CD4-positive, alpha-beta T cell treated with Interferon gamma for 1 hour (primary cell): ENCODE measurements around the gene MAP4.
"Not testable (repeated sequence)": the region's sequence is repeated elsewhere in the genome, so short reads cannot be mapped to it uniquely, and the experiment has no call there.

Experiments used
- DNase-seq: peaks from one replicate; pipeline ENCODE4 v3.0.0-alpha.2; 2020

The MAP4 gene

DNA sequence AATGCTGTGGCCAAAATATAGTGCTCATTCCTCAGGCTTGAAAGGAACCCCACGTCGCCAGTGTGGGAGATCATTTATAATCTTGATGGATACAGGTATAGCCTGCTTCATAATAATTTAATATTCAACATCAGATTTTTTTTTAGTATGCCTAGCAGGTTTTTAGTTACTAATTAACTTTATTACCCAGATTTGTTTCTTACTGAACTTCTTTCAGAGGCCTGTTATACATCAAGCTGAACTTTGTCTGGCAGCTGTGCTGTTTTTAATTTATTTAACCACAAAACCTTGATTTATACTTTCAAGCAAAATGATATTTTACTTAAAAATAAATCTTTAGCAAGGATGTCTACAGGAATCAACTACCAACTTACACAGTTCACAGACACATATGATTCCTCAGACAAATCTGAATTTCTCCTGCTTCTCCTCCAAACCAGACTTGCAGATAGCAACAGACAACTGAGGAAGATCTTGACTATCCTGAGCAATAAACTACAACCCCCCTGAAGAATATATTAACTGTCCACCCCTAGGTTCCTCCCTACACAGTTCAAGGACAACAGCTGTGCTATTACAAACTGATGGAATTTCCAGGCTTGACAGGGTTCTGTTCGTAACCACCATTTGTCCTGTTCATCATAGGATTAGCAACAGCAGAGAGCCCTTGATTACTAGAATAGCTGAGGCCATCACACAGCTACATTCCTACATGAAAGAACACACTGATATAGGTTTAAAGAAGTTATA lies 610 bp downstream of the MAP4 start:
- no peak for DNase-seq

GRCh38 chr3:48014358-48014757 lies 1.9 kb downstream of the MAP4 start:
- no peak for DNase-seq

- no peak for DNase-seq
These were observed 2.8 kb downstream of the MAP4 start for GRCh38 chr3:48013288-48013980.

DNA sequence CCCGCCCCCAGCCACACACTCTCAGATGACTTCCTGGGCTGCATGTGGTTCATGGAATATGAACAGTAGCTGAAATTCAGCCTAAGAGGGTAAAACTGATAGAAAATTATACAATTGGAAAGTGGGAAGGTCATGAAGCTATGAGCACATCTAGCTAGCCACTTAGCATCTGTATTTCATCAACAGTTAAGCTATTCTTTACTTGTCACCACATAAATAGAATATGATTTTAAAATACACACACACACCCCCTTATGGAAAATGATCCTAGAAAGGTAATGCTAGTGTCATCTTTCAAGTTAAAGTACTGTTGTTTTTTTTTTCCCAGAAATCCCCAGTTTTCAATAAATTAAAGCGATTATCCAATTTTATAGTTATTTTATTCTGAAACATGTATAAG lies 3.6 kb downstream of the MAP4 start:
- DNase-seq = no peak

DNA sequence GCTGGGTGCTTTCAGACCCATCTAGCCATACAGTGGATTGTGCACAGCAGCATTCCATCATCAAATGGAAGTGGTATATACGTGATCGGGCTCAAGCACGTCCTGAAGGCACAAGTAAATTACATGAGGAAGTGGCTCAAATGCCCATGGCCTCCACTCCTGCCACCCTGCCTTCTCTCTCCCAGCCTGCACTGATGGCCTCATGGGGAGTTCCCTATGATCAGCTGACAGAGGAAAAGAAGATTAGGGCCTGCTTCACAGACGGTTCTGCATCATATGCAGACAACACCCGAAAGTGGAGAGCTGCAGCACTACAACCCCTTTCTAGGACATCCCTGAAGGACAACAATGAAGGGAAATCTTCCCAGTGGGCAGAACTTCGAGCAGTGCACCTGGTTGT lies 8.2 kb downstream of the MAP4 start:
- not testable (repeated sequence) for DNase-seq

GRCh38 chr3:48007361-48007760 lies 8.9 kb downstream of the MAP4 start:
- DNase-seq = not testable (repeated sequence)

- DNase-seq = not testable (repeated sequence)
These were observed 9.4 kb downstream of the MAP4 start for GRCh38 chr3:48006794-48007193.

DNA sequence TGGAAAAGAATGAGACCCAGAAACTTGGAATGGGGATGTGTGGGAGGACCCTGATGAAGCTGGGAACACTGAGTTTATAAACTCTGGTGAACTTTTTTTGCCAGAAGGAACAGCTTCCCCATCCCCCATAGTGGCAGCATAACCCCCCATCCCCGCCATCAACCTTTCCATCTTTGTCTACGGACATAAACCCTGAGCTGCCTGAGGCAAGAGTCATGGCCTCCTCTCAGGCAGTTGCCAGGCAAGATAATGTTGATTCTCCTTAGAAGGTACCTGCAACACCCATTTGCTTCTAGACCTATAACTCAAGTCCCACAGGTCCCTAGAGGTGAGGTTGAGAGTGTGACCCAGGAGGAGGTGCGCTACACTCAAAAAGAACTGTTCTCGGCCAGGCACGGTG lies 11.5 kb downstream of the MAP4 start:
- DNase-seq = no peak

- DNase-seq = no peak
These were observed 13.4 kb downstream of the MAP4 start for GRCh38 chr3:48002787-48003186.

DNA sequence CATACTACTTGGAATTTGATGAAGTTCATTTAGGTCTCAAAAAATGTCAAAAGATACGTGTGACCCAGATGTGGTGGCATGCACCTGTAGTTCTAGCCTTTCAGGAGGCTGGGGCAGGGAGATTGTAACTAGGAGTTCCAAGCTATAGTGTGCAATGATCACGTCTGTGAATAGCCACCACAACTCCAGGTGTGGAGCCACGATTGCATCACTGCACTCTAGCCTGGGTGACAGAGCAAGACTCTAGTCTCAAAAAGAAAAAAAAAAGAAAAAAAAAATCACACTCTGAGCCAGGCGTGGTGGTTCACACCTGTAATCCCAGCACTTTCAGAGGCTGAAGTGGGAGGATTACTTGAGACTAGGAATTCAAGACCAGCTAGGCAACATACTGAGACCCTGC lies 14.2 kb downstream of the MAP4 start:
- no peak for DNase-seq

DNA sequence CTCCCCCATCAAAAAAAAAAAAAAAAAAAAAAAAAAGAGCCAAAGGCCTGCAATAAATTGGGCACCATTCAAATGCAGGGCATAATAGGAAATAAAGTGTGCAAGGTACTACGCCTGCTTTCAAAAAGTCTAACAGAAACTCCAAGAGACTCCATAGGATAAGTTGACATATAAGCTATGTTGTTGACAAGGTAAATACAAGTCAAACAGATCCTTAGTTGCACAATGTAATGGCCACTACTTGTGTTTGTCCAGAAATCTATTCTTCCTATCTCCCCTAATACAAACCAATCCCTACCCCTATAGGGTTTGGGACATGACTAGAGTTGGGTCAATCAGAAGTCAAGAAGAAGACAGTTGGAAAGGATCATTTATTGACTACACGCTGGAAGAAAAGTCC lies 16.0 kb downstream of the MAP4 start:
- DNase-seq = no peak

DNA sequence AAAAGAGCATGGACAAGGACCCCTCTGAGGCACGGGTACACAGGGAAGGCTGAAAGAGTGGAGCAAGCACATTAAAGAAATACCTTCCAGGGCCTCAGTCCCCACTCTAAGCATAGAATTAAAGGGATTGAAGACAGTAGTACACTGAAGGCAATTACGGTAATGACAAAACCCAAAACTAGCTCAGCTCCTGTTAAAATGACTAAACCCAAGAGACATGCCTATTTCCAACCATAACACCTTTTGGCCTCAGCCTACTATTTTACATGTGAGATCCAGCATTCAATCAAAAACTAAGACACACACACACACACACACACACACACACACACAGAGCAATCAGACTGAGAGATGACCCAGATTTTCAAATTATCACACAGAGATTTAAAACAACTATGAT lies 19.8 kb downstream of the MAP4 start:
- DNase-seq = no peak

- DNase-seq = no peak
These were observed 22.0 kb downstream of the MAP4 start for GRCh38 chr3:47994180-47994579.

DNA sequence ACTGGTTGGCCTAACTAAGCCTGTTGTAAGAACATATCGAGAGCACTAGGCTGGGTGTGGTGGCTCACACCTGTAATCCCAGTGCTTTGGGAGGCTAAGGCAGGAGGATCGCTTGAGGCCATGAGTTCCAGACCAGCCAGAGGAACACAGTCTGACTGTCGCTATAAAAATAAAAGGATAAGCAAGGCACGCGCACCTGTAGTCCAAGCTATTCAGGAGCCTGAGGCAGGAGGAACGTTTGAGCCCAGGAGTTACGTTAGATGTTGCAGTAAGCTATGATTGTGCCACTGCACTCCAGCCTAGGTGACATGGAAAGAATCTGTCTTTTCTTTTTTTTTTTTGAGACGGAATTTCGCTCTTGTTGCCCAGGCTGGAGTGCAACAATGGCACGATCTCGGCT lies 24.9 kb downstream of the MAP4 start:
- no peak for DNase-seq

DNA sequence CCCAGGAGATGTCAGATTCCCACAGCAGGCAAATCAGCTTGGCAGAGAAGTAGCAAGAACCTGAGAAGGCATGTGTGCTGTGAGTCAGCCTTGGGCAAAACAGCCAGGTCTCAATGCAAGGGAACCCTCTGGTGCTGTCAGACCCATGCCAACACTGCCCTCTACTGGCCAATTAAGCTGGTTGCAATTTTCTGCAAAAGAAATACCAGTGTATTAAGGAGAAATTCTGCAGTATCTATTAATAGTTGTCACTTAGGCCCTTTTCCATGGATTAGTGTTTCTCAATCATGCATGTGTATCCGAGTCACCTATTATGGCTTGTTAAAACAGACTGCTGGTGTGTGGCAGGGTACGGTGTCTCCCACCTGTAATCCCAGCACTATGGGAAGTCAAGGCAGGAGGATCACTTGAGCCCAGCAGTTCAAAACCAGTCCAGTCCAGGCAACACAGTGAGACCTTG lies 26.2 kb downstream of the MAP4 start:
- DNase-seq = peak; percentile 72

GRCh38 chr3:47985381-47985780 lies 30.8 kb downstream of the MAP4 start:
- no peak for DNase-seq

DNA sequence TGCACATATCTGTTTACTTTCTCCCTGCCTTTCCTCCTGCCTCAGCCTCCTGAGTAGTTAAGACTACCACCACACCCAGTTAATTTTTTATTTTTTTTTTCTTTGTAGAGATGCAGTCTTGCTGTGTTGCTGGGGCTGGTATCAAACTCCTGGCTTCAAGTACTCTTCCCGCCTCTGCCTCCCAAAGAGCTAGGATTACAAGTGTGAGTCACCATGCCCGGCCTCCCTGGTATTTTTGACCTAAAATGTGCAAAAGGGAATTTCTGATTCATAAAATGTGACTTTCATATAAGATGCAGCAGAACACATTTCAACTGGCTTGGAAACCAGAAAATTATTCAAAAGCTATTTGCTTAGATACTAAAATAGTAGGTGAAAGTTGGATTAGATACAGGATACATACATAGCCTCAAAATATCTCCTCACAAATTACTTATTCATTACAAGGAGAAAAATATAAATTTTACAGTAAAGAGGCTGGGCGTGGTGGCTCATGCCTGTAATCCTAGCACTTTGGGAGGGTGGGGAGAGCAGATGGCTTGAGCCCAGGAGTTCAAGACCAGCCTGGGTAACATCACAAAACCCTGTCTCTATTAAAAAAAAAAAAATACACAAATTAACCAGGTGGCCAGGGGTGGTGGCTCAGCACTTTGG lies 32.0 kb downstream of the MAP4 start:
- DNase-seq = no peak

DNA sequence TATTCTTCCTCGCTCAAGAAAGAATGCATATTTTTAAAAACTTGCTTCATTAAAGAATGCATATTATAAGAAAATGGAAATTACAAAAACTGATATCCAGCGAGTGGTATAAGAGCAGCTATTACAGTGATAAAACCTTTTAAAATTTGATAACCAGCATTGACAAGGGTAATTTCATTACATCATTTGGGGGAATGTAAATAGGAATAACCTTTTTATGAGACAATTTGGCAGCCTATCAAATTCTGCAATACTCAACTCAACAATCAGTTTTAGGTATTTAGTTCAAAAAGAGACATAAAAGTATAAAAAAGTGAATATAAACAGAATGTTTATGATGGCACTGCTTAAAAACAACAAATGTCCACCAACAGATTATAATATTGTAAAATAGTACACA lies 35.4 kb downstream of the MAP4 start:
- DNase-seq = no peak

GRCh38 chr3:47979070-47979469 lies 37.1 kb downstream of the MAP4 start:
- DNase-seq = no peak

DNA sequence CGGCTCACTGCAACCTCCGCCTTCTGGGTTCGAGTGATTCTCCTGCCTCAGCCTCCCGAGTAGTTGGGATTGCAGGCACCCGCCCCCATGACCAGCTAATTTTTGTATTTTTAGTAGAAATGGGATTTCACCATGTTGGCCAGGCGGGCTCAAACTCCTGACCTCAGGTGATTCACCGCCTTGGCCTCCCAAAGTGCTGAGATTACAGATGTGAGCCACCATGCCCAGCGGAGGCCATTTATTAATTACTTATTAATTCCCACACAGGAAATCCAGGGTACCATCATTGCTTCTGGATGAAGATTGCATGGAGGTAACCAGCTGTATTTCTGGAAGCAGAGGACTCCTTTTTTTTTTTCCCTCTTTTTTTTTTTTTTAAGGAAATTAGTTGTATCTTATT lies 37.8 kb downstream of the MAP4 start:
- no peak for DNase-seq

DNA sequence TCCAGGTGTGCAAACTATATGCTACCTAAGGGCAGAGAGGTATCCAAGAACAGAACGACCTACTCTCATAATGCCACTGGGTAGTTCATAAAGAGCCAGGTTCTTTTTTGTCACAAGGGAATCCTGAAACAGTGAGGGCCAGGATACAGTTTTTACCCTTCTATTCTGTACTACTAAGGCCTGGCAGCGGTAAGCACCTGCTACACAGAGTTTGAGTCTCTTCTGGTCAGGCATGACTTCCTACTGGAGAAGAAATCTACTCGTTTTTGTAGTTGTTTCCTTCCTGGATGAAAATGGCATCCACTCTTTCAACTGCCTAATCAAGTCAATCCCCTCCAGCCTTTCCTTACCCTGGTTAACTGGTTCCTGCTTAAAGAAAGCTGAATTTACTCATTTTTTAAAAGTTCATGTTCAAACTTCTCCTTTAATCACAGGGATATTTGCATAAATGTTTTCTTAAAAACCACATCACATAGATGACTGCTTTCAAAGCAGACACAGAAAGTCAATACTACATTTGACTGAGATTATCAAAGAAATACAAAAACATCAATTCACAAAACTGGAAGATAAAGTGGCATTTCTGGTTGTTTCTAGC lies 40.0 kb downstream of the MAP4 start:
- no peak for DNase-seq

GRCh38 chr3:47974974-47975470 lies 41.2 kb downstream of the MAP4 start:
- no peak for DNase-seq

- no peak for DNase-seq
These were observed 45.1 kb downstream of the MAP4 start for GRCh38 chr3:47971081-47971480.

DNA sequence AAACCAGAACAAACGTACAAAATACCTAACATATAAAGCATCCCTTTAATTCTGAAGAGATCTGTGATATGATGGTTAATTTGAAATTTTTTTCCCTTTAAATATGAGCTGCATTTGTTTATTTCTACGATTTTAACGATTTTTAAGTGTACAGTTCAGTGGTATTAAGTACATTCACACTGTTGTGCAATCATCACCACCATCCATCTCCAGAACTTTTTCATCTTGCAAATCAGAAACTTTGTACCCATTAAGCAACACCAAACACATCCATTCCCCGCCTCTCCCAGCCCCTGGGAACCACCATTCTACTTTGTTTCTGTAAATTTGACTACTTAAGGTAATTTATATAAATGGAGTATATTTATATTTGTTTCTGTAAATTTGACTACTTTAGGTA lies 51.5 kb downstream of the MAP4 start:
- no peak for DNase-seq
